Sigmoid colon (tissue), 7 donors: ENCODE results near the gene NEURL4. TPM values are rescaled to one million over a fixed set of nuclear protein-coding genes. Genes with fewer than 3 reads are reported as not detected.
A peak's percentile ranks its signal among the peaks of the same experiment; 100 is the strongest.

ENCODE experiments used
- DNase-seq: peaks from one replicate; pipeline ENCODE4 v3.0.0-alpha.2; 2019
- H3K27ac ChIP-seq, 4 donors: fragments of 200-600 bp; sonication (generic); one replicate each; pipeline ENCODE4 v1.5.1; 2016 to 2019; ENCODE audit warnings: mild to moderate bottlenecking in 1 of 4
- H3K27me3 ChIP-seq, 3 donors: fragments of 200-600 bp; sonication (generic); one replicate each; pipeline ENCODE4 v1.5.1; 2019; ENCODE audit warnings: mild to moderate bottlenecking in 1 of 3
- H3K36me3 ChIP-seq, 4 donors: fragments of 200-600 bp; sonication (generic); one replicate each; pipeline ENCODE4 v1.5.1; 2016 to 2019
- H3K4me1 ChIP-seq, 4 donors: fragments of 200-600 bp; sonication (generic); one replicate each; pipeline ENCODE4 v1.5.1; 2017 to 2019
- H3K4me3 ChIP-seq, 4 donors: fragments of 200-600 bp; sonication (generic); one replicate each; pipeline ENCODE4 v1.5.1; 2017 to 2019; ENCODE audit warnings: mild to moderate bottlenecking in 2 of 4, moderate library complexity in 1 of 4
- H3K9me3 ChIP-seq, 4 donors: fragments of 200-600 bp in 3 of 4; sonication (generic) in 3 of 4; one replicate each; pipeline versions ENCODE4 v1.5.1 to v1.6.1; 2013 to 2019
- CTCF ChIP-seq, 4 experiments: fragments of 450-650 bp in 3 of 4; fragments of 200-600 bp in 1 of 4; IDR thresholded peaks; one replicate each; pipeline ENCODE4 v1.5.1; 2016 to 2019; ENCODE audit warnings: antibody characterized with exemption in 4 of 4, mild to moderate bottlenecking in 3 of 4, moderate library complexity in 2 of 4
- EP300 ChIP-seq, 4 donors: sonication (generic); formaldehyde crosslinking; IDR thresholded peaks; one replicate each; pipeline ENCODE4 v1.6.1; 2017; ENCODE audit warnings: antibody characterized with exemption in 4 of 4
- POLR2A ChIP-seq, 2 donors: fragments of 450-650 bp; IDR thresholded peaks; one replicate each; pipeline ENCODE4 v1.6.1; 2016; ENCODE audit warnings: antibody characterized with exemption in 2 of 2, mild to moderate bottlenecking in 2 of 2, moderate library complexity in 2 of 2
- POLR2AphosphoS5 ChIP-seq, 4 donors: sonication (generic); formaldehyde crosslinking; IDR thresholded peaks; one replicate each; pipeline ENCODE4 v1.6.1; 2017; ENCODE audit warnings: antibody characterized with exemption in 4 of 4
- WGBS, 2 donors: extraction: QIAGEN DNeasy Blood & Tissue Kit; methylation state at CpG; one replicate each; pipeline ENCODE4 v1.1.7; 2013; 5-methylcytosine and 5-hydroxymethylcytosine counted together
- intact Hi-C: fragments of 100-400 bp; cut with DNase I; formaldehyde crosslinking; loops from one replicate; pipeline ENCODE4 v1.15.1; 2023
- polyA plus RNA-seq, 3 donors: library from polyadenylated mRNA; stranded (reverse); fragments of 200-250 nt; gene quantifications; one replicate each; pipeline ENCODE4 v1.2.3, GENCODE V29; 2013
- total RNA-seq, 4 donors: library from RNA; depleted of rRNA; stranded (reverse); fragments of >200 nt; gene quantifications; one replicate each; pipeline ENCODE4 v1.1.0, GENCODE V29; 2016
- donor health status: healthy with polysubstance abuse.
- donor health status: Bipolar disorder and iron deficiency.
- donor health status: healthy.

NEURL4 gene
- total and polyA plus RNA-seq, 7 donors, result 6.0 to 31.6 (median 16.7) TPM

- intact Hi-C loops, result no loop called here
- Histone ChIP-seq H3K4me3 (no peak overlapping the region), H3K36me3 (no peaks in the 10 kb centered on the region), H3K9me3 (no peaks in the 10 kb centered on the region), H3K4me1 (peaks cover 0 to 69% (median 62%) of the 10 kb centered on the region in 4 donors), H3K27ac (peak overlapping the region; percentile 67 to 80 (median 77)), H3K27me3 (peaks cover 11 to 38% (median 18%) of the 10 kb centered on the region in 3 donors)
- TF ChIP-seq POLR2A (IDR thresholded peaks at IDR 0.05) (no peak), EP300 (IDR thresholded peaks at IDR 0.05) (no peak), POLR2AphosphoS5 (IDR thresholded peaks at IDR 0.05) (peak in 1 of 4 donors; percentile 16)
- whole genome bisulfite sequencing, 2 donors, result 74 to 86% methylated on average over 11 of the region's 11 CpGs
- no peak for DNase-seq
Measured at GRCh38 chr17:7293159-7293558, 36.0 kb downstream of the NEURL4 start.

GRCh38 chr17:7292729-7293128, 36.4 kb downstream of the NEURL4 start:
- no peaks in the 10 kb centered on the region for H3K36me3 ChIP-seq
- DNase-seq, result no peak
- peaks cover 0 to 69% (median 62%) of the 10 kb centered on the region in 4 donors for H3K4me1 ChIP-seq
- WGBS, 2 donors, result 34 to 45% methylated on average over 6 of the region's 6 CpGs
- peaks cover 11 to 38% (median 18%) of the 10 kb centered on the region in 3 donors for H3K27me3 ChIP-seq
- TF ChIP-seq POLR2A (IDR thresholded peaks at IDR 0.05) (no peak), EP300 (IDR thresholded peaks at IDR 0.05) (no peak), POLR2AphosphoS5 (IDR thresholded peaks at IDR 0.05) (peak in 2 of 4 donors; percentile 46 to 51), CTCF (IDR thresholded peaks at IDR 0.05) (no peak)
- intact Hi-C loops, result no loop called here
- H3K4me3 ChIP-seq, result no peak overlapping the region
- no peaks in the 10 kb centered on the region for H3K9me3 ChIP-seq
- H3K27ac ChIP-seq, result peak overlapping the region; percentile 67 to 80 (median 77)

GRCh38 chr17:7292194-7292593, 36.9 kb downstream of the NEURL4 start:
- peaks cover 0 to 69% (median 62%) of the 10 kb centered on the region in 4 donors for H3K4me1 ChIP-seq
- H3K36me3 ChIP-seq, result peaks cover 0 to 2% (median 0%) of the 10 kb centered on the region in 4 donors
- H3K9me3 ChIP-seq, result no peaks in the 10 kb centered on the region
- TF ChIP-seq POLR2A (IDR thresholded peaks at IDR 0.05), result no peak
- no peak for TF ChIP-seq CTCF (IDR thresholded peaks at IDR 0.05)
- TF ChIP-seq POLR2AphosphoS5 (IDR thresholded peaks at IDR 0.05), result peak in 3 of 4 donors; percentile 1 to 27 (median 12)
- TF ChIP-seq EP300 (IDR thresholded peaks at IDR 0.05), result no peak
- intact Hi-C loops, result no loop called here
- H3K27ac ChIP-seq, result peak overlapping the region; percentile 67 to 80 (median 77)
- DNase-seq, result no peak
- no peak overlapping the region for H3K4me3 ChIP-seq
- WGBS, 2 donors, result 60 to 71% methylated on average over 2 of the region's 2 CpGs
- H3K27me3 ChIP-seq, result peaks cover 11 to 38% (median 18%) of the 10 kb centered on the region in 3 donors

GRCh38 chr17:7290685-7291084, 38.5 kb downstream of the NEURL4 start:
- Histone ChIP-seq H3K27ac (peak overlapping the region; percentile 32 to 97 (median 57)), H3K9me3 (no peaks in the 10 kb centered on the region), H3K36me3 (peaks cover 9 to 13% (median 11%) of the 10 kb centered on the region in 4 donors), H3K4me3 (no peak overlapping the region), H3K27me3 (peaks cover 11 to 38% (median 18%) of the 10 kb centered on the region in 3 donors), H3K4me1 (peaks cover 0 to 68% (median 61%) of the 10 kb centered on the region in 4 donors)
- intact Hi-C loops, result no loop called here
- WGBS, 2 donors, result 73 to 80% methylated on average over 11 of the region's 11 CpGs
- TF ChIP-seq POLR2A (IDR thresholded peaks at IDR 0.05), result no peak
- no peak for TF ChIP-seq CTCF (IDR thresholded peaks at IDR 0.05)
- TF ChIP-seq EP300 (IDR thresholded peaks at IDR 0.05), result no peak
- TF ChIP-seq POLR2AphosphoS5 (IDR thresholded peaks at IDR 0.05), result peak in 2 of 4 donors; percentile 66 to 75
- no peak for DNase-seq

GRCh38 chr17:7290166-7290565, 39.0 kb downstream of the NEURL4 start:
- intact Hi-C loops, result no loop called here

More at GRCh38 chr17:7290166-7290565, 39.0 kb downstream of the NEURL4 start:
- H3K27me3 ChIP-seq, result peaks cover 11 to 34% (median 18%) of the 10 kb centered on the region in 3 donors
- no peak for DNase-seq
- H3K36me3 ChIP-seq, result peaks cover 14 to 18% (median 16%) of the 10 kb centered on the region in 4 donors
- TF ChIP-seq EP300 (IDR thresholded peaks at IDR 0.05) (no peak), POLR2AphosphoS5 (IDR thresholded peaks at IDR 0.05) (peak in 1 of 4 donors; percentile 9)
- H3K4me1 ChIP-seq, result peaks cover 0 to 68% (median 61%) of the 10 kb centered on the region in 4 donors
- H3K4me3 ChIP-seq, result no peak overlapping the region
- WGBS, 2 donors, result 94 to 95% methylated on average over 19 of the region's 19 CpGs
- no peaks in the 10 kb centered on the region for H3K9me3 ChIP-seq
- H3K27ac ChIP-seq, result peak overlapping the region; percentile 32 to 97 (median 57)
